ENCODE data around the gene UNKL. TPM values are rescaled to one million over a fixed set of nuclear protein-coding genes. Genes with fewer than 3 reads are reported as not detected.

Gene UNKL
- total RNA-seq, 1 experiment from 2014 or later: 18.8 TPM

DNA sequence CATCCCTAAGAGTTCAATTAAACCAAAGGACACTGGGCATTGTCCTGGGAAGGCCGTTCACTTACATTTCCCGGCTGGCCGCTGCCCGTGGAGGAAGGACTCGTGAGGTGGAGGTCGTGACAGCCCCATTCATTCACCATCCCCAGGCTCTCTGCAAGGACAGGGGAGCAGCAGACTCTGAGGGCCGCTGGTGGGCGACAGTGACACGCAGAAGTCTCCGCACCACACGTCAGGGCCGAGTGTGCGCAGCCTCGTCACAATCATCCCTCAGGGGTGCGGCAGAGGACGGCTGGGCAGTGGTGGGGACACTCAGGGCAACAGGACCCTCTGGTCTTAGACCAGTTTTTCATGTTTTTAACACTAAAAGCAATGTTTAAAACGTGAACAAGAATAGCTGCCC, 21.7 kb downstream of the UNKL start:
- Histone ChIP-seq H4K20me1 (ENCODE audit: low read length) (no peaks in the 10 kb centered on the region), H3K36me3 (ENCODE audit: low read depth, low read length) (no peaks in the 10 kb centered on the region), H3K27me3 (ENCODE audit: low read length) (no peaks in the 10 kb centered on the region), H3K9ac (ENCODE audit: low read length) (no peak overlapping the region), H3K9me2 (replicated peaks; ENCODE audit: low read length) (no peaks in the 10 kb centered on the region), H3K27ac (ENCODE audit: low read length) (no peak overlapping the region), H3K4me1 (ENCODE audit: insufficient read depth, low read length) (no peaks in the 10 kb centered on the region), H3K79me2 (ENCODE audit: low read length) (no peaks in the 10 kb centered on the region), H2AFZ (ENCODE audit: low read length) (no peak overlapping the region), H3K4me2 (ENCODE audit: low read length) (no peak overlapping the region), H3F3A (ENCODE audit: low read length, unreplicated experiment) (no peaks in the 10 kb centered on the region), H3K4me3 (ENCODE audit: low read length) (no peak overlapping the region), H3K9me3 (ENCODE audit: low read length) (no peaks in the 10 kb centered on the region)
- ATAC-seq (no peak), DNase-seq (no peak)
- ChIA-PET CTCF (no interaction called here), POLR2A (ENCODE audit: unreplicated experiment) (no interaction called here)
- intact Hi-C loops (cut with micrococcal nuclease): no loop called here
- TF ChIP-seq, protein P1, sequence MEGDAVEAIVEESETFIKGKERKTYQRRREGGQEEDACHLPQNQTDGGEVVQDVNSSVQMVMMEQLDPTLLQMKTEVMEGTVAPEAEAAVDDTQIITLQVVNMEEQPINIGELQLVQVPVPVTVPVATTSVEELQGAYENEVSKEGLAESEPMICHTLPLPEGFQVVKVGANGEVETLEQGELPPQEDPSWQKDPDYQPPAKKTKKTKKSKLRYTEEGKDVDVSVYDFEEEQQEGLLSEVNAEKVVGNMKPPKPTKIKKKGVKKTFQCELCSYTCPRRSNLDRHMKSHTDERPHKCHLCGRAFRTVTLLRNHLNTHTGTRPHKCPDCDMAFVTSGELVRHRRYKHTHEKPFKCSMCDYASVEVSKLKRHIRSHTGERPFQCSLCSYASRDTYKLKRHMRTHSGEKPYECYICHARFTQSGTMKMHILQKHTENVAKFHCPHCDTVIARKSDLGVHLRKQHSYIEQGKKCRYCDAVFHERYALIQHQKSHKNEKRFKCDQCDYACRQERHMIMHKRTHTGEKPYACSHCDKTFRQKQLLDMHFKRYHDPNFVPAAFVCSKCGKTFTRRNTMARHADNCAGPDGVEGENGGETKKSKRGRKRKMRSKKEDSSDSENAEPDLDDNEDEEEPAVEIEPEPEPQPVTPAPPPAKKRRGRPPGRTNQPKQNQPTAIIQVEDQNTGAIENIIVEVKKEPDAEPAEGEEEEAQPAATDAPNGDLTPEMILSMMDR (conservative IDR thresholded peaks at IDR 0.05; ENCODE audit: low read depth, low read length): no peak
- TF ChIP-seq EZH2 (IDR thresholded peaks at IDR 0.05; ENCODE audit: low read length, unreplicated experiment) (no peak), EZH2phosphoT487 (IDR thresholded peaks at IDR 0.05; ENCODE audit: borderline replicate concordance, low read length) (no peak)
- no TSS peak for BruUV-seq (replicated peaks)

DNA sequence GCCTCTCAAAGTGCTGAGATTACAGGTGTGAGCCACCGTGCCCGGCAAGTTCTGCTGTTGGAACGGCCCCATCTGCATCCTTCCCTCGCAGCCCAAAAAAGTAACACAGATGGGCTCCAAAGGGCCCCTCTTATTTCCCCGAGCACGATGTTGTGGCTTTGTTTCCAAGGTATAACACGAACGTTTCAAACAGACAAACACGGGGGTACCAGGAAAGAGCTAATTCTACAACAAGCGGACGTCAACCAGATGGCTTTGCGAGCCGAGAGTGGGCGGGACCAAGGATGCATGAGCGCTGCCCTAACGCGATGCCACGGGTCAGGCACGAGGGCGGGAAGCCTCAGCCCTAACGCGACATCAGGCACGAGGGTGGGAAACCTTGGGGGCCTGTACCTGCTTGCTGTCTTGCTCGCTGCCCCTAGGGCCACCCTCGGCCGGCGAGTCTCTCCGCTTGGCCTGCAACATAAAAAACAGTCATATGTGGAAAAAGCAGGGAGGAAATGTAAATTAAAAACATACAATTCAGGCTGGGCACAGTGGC, 24.2 kb downstream of the UNKL start:
- intact Hi-C loops (cut with micrococcal nuclease): no loop called here
- ChIA-PET POLR2A (ENCODE audit: unreplicated experiment) (no interaction called here), CTCF (no interaction called here)
- H3K36me3 ChIP-seq (ENCODE audit: low read depth, low read length): no peaks in the 10 kb centered on the region
- H3K79me2 ChIP-seq (ENCODE audit: low read length): no peaks in the 10 kb centered on the region
- BruUV-seq (replicated peaks): no TSS peak
- no peak for TF ChIP-seq EZH2 (IDR thresholded peaks at IDR 0.05; ENCODE audit: low read length, unreplicated experiment)
- ATAC-seq (no peak), DNase-seq (no peak)
- no peak overlapping the region for H3K9ac ChIP-seq (ENCODE audit: low read length)
- no peaks in the 10 kb centered on the region for H4K20me1 ChIP-seq (ENCODE audit: low read length)
- no peaks in the 10 kb centered on the region for H3F3A ChIP-seq (ENCODE audit: low read length, unreplicated experiment)
- H3K9me2 ChIP-seq (replicated peaks; ENCODE audit: low read length): no peaks in the 10 kb centered on the region
- H3K4me1 ChIP-seq (ENCODE audit: insufficient read depth, low read length): no peaks in the 10 kb centered on the region
- H3K9me3 ChIP-seq (ENCODE audit: low read length): no peaks in the 10 kb centered on the region
- no peak overlapping the region for H3K4me2 ChIP-seq (ENCODE audit: low read length)
- no peak overlapping the region for H3K4me3 ChIP-seq (ENCODE audit: low read length)
- H3K27ac ChIP-seq (ENCODE audit: low read length): no peak overlapping the region
- H2AFZ ChIP-seq (ENCODE audit: low read length): no peak overlapping the region
- no peaks in the 10 kb centered on the region for H3K27me3 ChIP-seq (ENCODE audit: low read length)

DNA sequence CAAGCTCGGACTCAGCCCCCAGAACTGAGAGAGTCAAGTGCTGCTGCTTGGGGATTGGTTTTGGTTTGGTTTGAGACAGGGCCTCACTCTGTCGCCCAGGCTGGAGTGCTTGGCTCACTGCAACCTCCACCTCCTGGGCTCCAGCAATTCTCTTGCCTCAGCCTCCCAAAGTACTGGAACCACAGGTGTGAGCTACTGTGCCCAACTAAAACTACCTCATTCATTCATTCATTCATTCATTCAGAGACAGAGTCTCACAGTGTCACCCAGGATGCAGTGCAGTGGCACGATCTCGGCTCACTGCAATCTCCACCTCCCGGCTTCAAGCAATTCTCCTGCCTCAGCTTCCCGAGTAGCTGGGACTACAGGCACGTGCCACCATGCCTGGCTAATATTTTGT, 24.7 kb downstream of the UNKL start:
- ChIA-PET CTCF (no interaction called here), POLR2A (ENCODE audit: unreplicated experiment) (no interaction called here)
- H3K36me3 ChIP-seq (ENCODE audit: low read depth, low read length): no peaks in the 10 kb centered on the region
- no peak overlapping the region for H3K9ac ChIP-seq (ENCODE audit: low read length)
- no peaks in the 10 kb centered on the region for H3K4me1 ChIP-seq (ENCODE audit: insufficient read depth, low read length)
- H3K4me2 ChIP-seq (ENCODE audit: low read length): no peak overlapping the region
- no peaks in the 10 kb centered on the region for H3K79me2 ChIP-seq (ENCODE audit: low read length)
- no peaks in the 10 kb centered on the region for H3K9me2 ChIP-seq (replicated peaks; ENCODE audit: low read length)
- H4K20me1 ChIP-seq (ENCODE audit: low read length): no peaks in the 10 kb centered on the region
- no peak overlapping the region for H3K27ac ChIP-seq (ENCODE audit: low read length)
- no peaks in the 10 kb centered on the region for H3F3A ChIP-seq (ENCODE audit: low read length, unreplicated experiment)
- no TSS peak for BruUV-seq (replicated peaks)
- H3K27me3 ChIP-seq (ENCODE audit: low read length): no peaks in the 10 kb centered on the region
- DNase-seq (no peak), ATAC-seq (no peak)
- H2AFZ ChIP-seq (ENCODE audit: low read length): no peak overlapping the region
- H3K9me3 ChIP-seq (ENCODE audit: low read length): no peaks in the 10 kb centered on the region
- intact Hi-C loops (cut with micrococcal nuclease): no loop called here
- TF ChIP-seq EZH2 (IDR thresholded peaks at IDR 0.05; ENCODE audit: low read length, unreplicated experiment) (no peak), EZH2phosphoT487 (IDR thresholded peaks at IDR 0.05; ENCODE audit: borderline replicate concordance, low read length) (no peak)
- TF ChIP-seq, protein P1 (conservative IDR thresholded peaks at IDR 0.05; ENCODE audit: low read depth, low read length): no peak
- H3K4me3 ChIP-seq (ENCODE audit: low read length): no peak overlapping the region
